Stomach (tissue), 4 donors: Measurements from ENCODE around the gene ANO7.

Experiments used
- CTCF ChIP-seq, 7 experiments: fragments of 450-650 bp in 4 of 7; fragments of 200-600 bp in 3 of 7; sonication (generic) in 3 of 7; IDR thresholded peaks; one replicate each; pipeline ENCODE4 v1.5.1; 2016 to 2019; ENCODE audit warnings: antibody characterized with exemption in 7 of 7, control low read depth in 2 of 7, mild to moderate bottlenecking in 1 of 7
- EP300 ChIP-seq: sonication (generic); formaldehyde crosslinking; IDR thresholded peaks from one replicate; pipeline ENCODE4 v1.6.1; 2017; ENCODE audit warnings: antibody characterized with exemption
- POLR2AphosphoS5 ChIP-seq, 3 donors: sonication (generic); formaldehyde crosslinking; IDR thresholded peaks; one replicate each; pipeline ENCODE4 v1.6.1; 2016; ENCODE audit warnings: antibody characterized with exemption in 3 of 3

GRCh38 chr2:241228081-241228859 is 39.8 kb downstream of the ANO7 start:
- no peak for TF ChIP-seq CTCF (IDR thresholded peaks at IDR 0.05)
- no peak for TF ChIP-seq POLR2AphosphoS5 (IDR thresholded peaks at IDR 0.05)
- TF ChIP-seq EP300: no peak
